ENCODE measurements around the gene EBF3.

EBF3 gene

DNA sequence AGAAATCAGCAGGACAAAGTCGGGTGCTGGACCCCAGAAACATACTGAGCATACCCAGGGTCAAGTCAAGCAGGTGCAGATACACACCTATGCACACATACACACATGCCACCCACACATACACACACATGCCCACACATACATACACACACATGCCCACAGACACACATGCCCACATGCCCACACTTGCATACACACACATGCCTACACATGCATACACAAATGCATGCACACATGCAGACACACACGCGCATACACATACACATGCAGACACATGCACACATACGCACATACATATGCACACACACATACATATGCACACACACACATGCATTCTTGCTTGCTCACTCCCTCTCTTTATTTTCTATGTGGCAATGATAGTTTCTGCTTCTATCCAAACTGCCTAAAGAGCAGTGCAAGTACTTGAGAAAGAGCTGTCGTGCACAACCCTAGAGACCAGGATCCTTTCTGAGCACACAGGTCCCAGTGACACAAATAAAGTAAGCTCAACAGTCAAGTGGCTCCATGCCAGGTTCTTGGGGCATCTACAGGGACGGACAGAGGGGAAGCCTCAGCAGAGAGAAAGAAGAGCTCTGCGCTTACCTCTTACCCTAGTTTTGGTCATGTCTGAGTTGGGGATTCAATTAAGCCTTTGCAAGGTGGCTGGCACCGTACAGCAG, 83.7 kb downstream of the EBF3 start:
- Histone ChIP-seq H3K27ac (ENCODE audit: low read length, poor library complexity, severe bottlenecking) (no peak overlapping the region), H2BK120ac (ENCODE audit: low read depth, low read length) (no peak overlapping the region), H3K14ac (ENCODE audit: low read length in 2 of 2) (peak overlapping the region in 1 of 2 experiments; percentile 51), H3K4me3 (ENCODE audit: insufficient read depth in 1 of 2, low read depth in 1 of 2, low read length in 2 of 2) (no peak overlapping the region), H3K9me3 (ENCODE audit: control insufficient read depth, low read length) (no peaks in the 10 kb centered on the region), H3K23ac (ENCODE audit: low read length in 2 of 2) (no peak overlapping the region), H3K4ac (ENCODE audit: low read depth in 1 of 2, low read length in 2 of 2) (no peak overlapping the region), H3K27me3 (ENCODE audit: control insufficient read depth in 1 of 2, insufficient read depth in 1 of 2, low read length in 2 of 2) (no peaks in the 10 kb centered on the region), H3K18ac (ENCODE audit: low read depth in 1 of 2, low read length in 2 of 2) (peak overlapping the region in 1 of 2 experiments; percentile 1), H3K9ac (ENCODE audit: low read length) (no peak overlapping the region), H2BK12ac (ENCODE audit: low read length in 2 of 2) (no peak overlapping the region), H3K79me1 (replicated peaks; ENCODE audit: low read length, poor library complexity, severe bottlenecking) (no peaks in the 10 kb centered on the region), H4K91ac (ENCODE audit: low read length) (no peak overlapping the region), H2AK5ac (ENCODE audit: low read length, severe bottlenecking) (no peak overlapping the region), H3K36me3 (ENCODE audit: control insufficient read depth in 1 of 2, insufficient read depth in 2 of 2, low read depth in 1 of 2, low read length in 2 of 2) (peaks cover 0 to 50% of the 10 kb centered on the region in 2 experiments), H2BK5ac (ENCODE audit: low read depth, low read length, poor library complexity, severe bottlenecking) (no peak overlapping the region), H4K8ac (ENCODE audit: low read length) (no peak overlapping the region), H3K4me1 (ENCODE audit: control insufficient read depth, insufficient read depth, low read depth, low read length) (peaks cover 2% of the 10 kb centered on the region), H2AFZ (ENCODE audit: low read depth, low read length) (no peak overlapping the region), H2BK15ac (ENCODE audit: low read depth, poor library complexity, severe bottlenecking) (no peak overlapping the region), H3K4me2 (ENCODE audit: low read length, poor library complexity, severe bottlenecking) (no peak overlapping the region)
- DNase-seq = no peak
- WGBS = 91% methylated on average over 8 of the region's 8 CpGs

DNA sequence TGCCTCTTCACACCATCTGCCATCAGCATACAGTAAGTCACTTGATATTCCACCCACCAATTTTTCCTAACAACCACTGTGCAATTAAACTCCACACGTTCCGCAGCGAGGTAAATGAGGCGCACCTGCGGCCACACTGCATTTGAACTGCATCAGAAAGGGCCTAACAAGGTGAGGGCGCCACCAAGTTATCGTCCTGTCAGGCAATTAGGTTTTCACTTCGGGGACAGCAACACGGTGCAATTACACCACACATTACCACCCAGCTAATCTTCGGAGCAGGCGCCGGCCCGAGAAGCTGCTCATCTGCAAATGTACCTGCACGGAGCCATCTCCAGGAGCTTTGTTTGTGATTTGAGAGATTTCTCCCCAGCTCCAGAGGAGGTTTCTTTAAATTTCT, 84.4 kb downstream of the EBF3 start:
- Histone ChIP-seq H3K18ac (ENCODE audit: low read depth in 1 of 2, low read length in 2 of 2) (no peak overlapping the region), H2BK5ac (ENCODE audit: low read depth, low read length, poor library complexity, severe bottlenecking) (no peak overlapping the region), H3K23ac (ENCODE audit: low read length in 2 of 2) (no peak overlapping the region), H3K9me3 (ENCODE audit: control insufficient read depth, low read length) (no peaks in the 10 kb centered on the region), H3K79me1 (replicated peaks; ENCODE audit: low read length, poor library complexity, severe bottlenecking) (no peaks in the 10 kb centered on the region), H4K91ac (ENCODE audit: low read length) (no peak overlapping the region), H2BK120ac (ENCODE audit: low read depth, low read length) (no peak overlapping the region), H3K9ac (ENCODE audit: low read length) (no peak overlapping the region), H3K27me3 (ENCODE audit: control insufficient read depth in 1 of 2, insufficient read depth in 1 of 2, low read length in 2 of 2) (no peaks in the 10 kb centered on the region), H2BK12ac (ENCODE audit: low read length in 2 of 2) (peak overlapping the region in 1 of 2 experiments; percentile 10), H2AK5ac (ENCODE audit: low read length, severe bottlenecking) (no peak overlapping the region), H3K27ac (ENCODE audit: low read length, poor library complexity, severe bottlenecking) (no peak overlapping the region), H3K4me2 (ENCODE audit: low read length, poor library complexity, severe bottlenecking) (no peak overlapping the region), H3K14ac (ENCODE audit: low read length in 2 of 2) (no peak overlapping the region), H3K4ac (ENCODE audit: low read depth in 1 of 2, low read length in 2 of 2) (no peak overlapping the region), H3K4me1 (ENCODE audit: control insufficient read depth, insufficient read depth, low read depth, low read length) (peaks cover 2% of the 10 kb centered on the region), H2BK15ac (ENCODE audit: low read depth, poor library complexity, severe bottlenecking) (no peak overlapping the region), H2AFZ (ENCODE audit: low read depth, low read length) (no peak overlapping the region), H3K4me3 (ENCODE audit: insufficient read depth in 1 of 2, low read depth in 1 of 2, low read length in 2 of 2) (no peak overlapping the region), H3K36me3 (ENCODE audit: control insufficient read depth in 1 of 2, insufficient read depth in 2 of 2, low read depth in 1 of 2, low read length in 2 of 2) (peaks cover 0 to 53% of the 10 kb centered on the region in 2 experiments), H4K8ac (ENCODE audit: low read length) (no peak overlapping the region)
- no peak for DNase-seq
- 96% methylated on average over 10 of the region's 14 CpGs for WGBS

DNA sequence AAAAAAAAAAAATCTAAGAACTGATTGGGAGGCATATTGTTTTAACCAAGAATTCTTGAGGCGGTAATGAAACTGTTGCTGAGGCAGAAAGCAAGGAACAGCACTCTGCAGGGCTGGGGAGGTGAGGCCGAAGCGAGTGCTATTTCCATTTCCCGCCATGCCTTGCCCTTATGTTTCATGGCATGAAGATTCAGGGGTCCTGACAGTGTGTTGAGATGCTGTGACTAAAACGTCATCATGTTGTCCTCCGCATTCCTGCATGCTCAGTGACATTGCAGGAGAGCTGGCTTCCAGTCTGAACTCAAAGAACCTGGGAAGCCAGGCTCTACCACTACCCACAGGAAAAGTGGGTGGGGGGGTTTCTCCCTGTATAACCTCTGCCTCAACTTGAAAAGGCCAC, 85.2 kb downstream of the EBF3 start:
- Histone ChIP-seq H2BK15ac (ENCODE audit: low read depth, poor library complexity, severe bottlenecking) (no peak overlapping the region), H3K4me1 (ENCODE audit: control insufficient read depth, insufficient read depth, low read depth, low read length) (peaks cover 2% of the 10 kb centered on the region), H3K4me3 (ENCODE audit: insufficient read depth in 1 of 2, low read depth in 1 of 2, low read length in 2 of 2) (no peak overlapping the region), H3K79me1 (replicated peaks; ENCODE audit: low read length, poor library complexity, severe bottlenecking) (no peaks in the 10 kb centered on the region), H2AK5ac (ENCODE audit: low read length, severe bottlenecking) (no peak overlapping the region), H3K4me2 (ENCODE audit: low read length, poor library complexity, severe bottlenecking) (no peak overlapping the region), H3K23ac (ENCODE audit: low read length in 2 of 2) (no peak overlapping the region), H3K4ac (ENCODE audit: low read depth in 1 of 2, low read length in 2 of 2) (no peak overlapping the region), H2BK5ac (ENCODE audit: low read depth, low read length, poor library complexity, severe bottlenecking) (no peak overlapping the region), H3K36me3 (ENCODE audit: control insufficient read depth in 1 of 2, insufficient read depth in 2 of 2, low read depth in 1 of 2, low read length in 2 of 2) (peaks cover 0 to 55% of the 10 kb centered on the region in 2 experiments), H3K9me3 (ENCODE audit: control insufficient read depth, low read length) (no peaks in the 10 kb centered on the region), H3K27ac (ENCODE audit: low read length, poor library complexity, severe bottlenecking) (no peak overlapping the region), H3K18ac (ENCODE audit: low read depth in 1 of 2, low read length in 2 of 2) (no peak overlapping the region), H2BK120ac (ENCODE audit: low read depth, low read length) (no peak overlapping the region), H2AFZ (ENCODE audit: low read depth, low read length) (no peak overlapping the region), H3K14ac (ENCODE audit: low read length in 2 of 2) (no peak overlapping the region), H4K91ac (ENCODE audit: low read length) (no peak overlapping the region), H2BK12ac (ENCODE audit: low read length in 2 of 2) (no peak overlapping the region), H3K9ac (ENCODE audit: low read length) (no peak overlapping the region), H4K8ac (ENCODE audit: low read length) (no peak overlapping the region), H3K27me3 (ENCODE audit: control insufficient read depth in 1 of 2, insufficient read depth in 1 of 2, low read length in 2 of 2) (no peaks in the 10 kb centered on the region)
- no peak for DNase-seq
- WGBS = 97% methylated on average over 6 of the region's 6 CpGs

DNA sequence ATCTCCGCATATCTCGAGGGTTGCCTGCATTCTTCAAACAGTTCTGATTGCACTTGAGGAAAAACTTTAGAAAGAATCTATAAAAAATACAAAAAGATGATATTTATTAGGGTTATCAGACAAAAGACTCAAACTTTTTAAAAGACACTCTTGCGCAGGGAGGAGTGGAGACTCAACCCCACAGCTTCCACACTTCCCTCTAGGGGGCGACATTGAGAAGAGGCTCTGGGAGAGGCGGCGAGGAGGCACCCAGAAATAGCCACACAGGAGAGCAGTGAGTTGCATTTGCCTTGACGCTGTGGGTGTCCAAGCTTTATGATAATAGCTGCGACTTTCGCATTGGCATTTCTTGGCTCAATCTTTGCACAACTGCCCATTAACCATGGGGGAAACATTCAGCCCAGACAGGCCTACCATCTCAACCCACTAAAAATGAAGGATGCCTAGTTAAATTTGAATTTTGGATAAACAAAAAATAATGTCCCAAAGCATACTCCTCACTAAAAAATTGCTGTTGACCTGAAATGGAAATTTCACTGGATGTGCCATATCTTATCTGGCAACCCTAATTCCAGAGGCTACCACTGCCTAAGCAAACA, 86.2 kb downstream of the EBF3 start:
- DNase-seq = no peak
- Histone ChIP-seq H3K4ac (ENCODE audit: low read depth in 1 of 2, low read length in 2 of 2) (no peak overlapping the region), H2BK15ac (ENCODE audit: low read depth, poor library complexity, severe bottlenecking) (no peak overlapping the region), H3K9ac (ENCODE audit: low read length) (no peak overlapping the region), H2BK5ac (ENCODE audit: low read depth, low read length, poor library complexity, severe bottlenecking) (no peak overlapping the region), H3K4me2 (ENCODE audit: low read length, poor library complexity, severe bottlenecking) (no peak overlapping the region), H3K4me1 (ENCODE audit: control insufficient read depth, insufficient read depth, low read depth, low read length) (peaks cover 2% of the 10 kb centered on the region), H3K23ac (ENCODE audit: low read length in 2 of 2) (no peak overlapping the region), H3K18ac (ENCODE audit: low read depth in 1 of 2, low read length in 2 of 2) (no peak overlapping the region), H3K79me1 (replicated peaks; ENCODE audit: low read length, poor library complexity, severe bottlenecking) (no peaks in the 10 kb centered on the region), H2BK12ac (ENCODE audit: low read length in 2 of 2) (no peak overlapping the region), H3K27me3 (ENCODE audit: control insufficient read depth in 1 of 2, insufficient read depth in 1 of 2, low read length in 2 of 2) (no peaks in the 10 kb centered on the region), H3K4me3 (ENCODE audit: insufficient read depth in 1 of 2, low read depth in 1 of 2, low read length in 2 of 2) (no peak overlapping the region), H2AK5ac (ENCODE audit: low read length, severe bottlenecking) (no peak overlapping the region), H4K91ac (ENCODE audit: low read length) (no peak overlapping the region), H3K9me3 (ENCODE audit: control insufficient read depth, low read length) (no peaks in the 10 kb centered on the region), H4K8ac (ENCODE audit: low read length) (no peak overlapping the region), H2AFZ (ENCODE audit: low read depth, low read length) (no peak overlapping the region), H2BK120ac (ENCODE audit: low read depth, low read length) (no peak overlapping the region), H3K27ac (ENCODE audit: low read length, poor library complexity, severe bottlenecking) (no peak overlapping the region), H3K14ac (ENCODE audit: low read length in 2 of 2) (no peak overlapping the region), H3K36me3 (ENCODE audit: control insufficient read depth in 1 of 2, insufficient read depth in 2 of 2, low read depth in 1 of 2, low read length in 2 of 2) (peaks cover 0 to 64% of the 10 kb centered on the region in 2 experiments)
- 69% methylated on average over 7 of the region's 9 CpGs for WGBS
